Measurements from ENCODE around the gene AKR7A2.
"Not testable (repeated sequence)": the region's sequence is repeated elsewhere in the genome, so short reads cannot be mapped to it uniquely, and the experiment has no call there.

- not testable (repeated sequence) for TF ChIP-seq CTCF, POLR2A (IDR thresholded peaks at IDR 0.05)
These were observed 42.3 kb downstream of the AKR7A2 start for GRCh38 chr1:19269427-19270342.

Measured in thyroid gland (tissue), 4 donors.